Common myeloid progenitor, CD34-positive (primary cell): Measurements from ENCODE around the gene TIMM44.

Experiments
- CTCF ChIA-PET: fragments of 350-600 bp; sonication (Branson Sonifier 250); formaldehyde crosslinking; loops from one replicate; lab custom pipeline; 2021; ENCODE audit warnings: antibody characterized with exemption; lab: Charles Lee
- POLR2A ChIA-PET: fragments of 350-600 bp; sonication (Branson Sonifier 250); formaldehyde crosslinking; loops from one replicate; lab custom pipeline; 2021; ENCODE audit warnings: antibody characterized with exemption; lab: Charles Lee
- DNase-seq, 3 donors: peaks; one replicate each; pipeline versions ENCODE4 v3.0.0 to v3.0.0-alpha.2; 2013
- H3K27ac ChIP-seq, 2 experiments: 1 replicate in 1 of 2; 2 replicates in 1 of 2; pipeline ENCODE4 v1.7.0; 2013; ENCODE audit warnings: inconsistent platforms in 2 of 2, low read length in 2 of 2, mild to moderate bottlenecking in 2 of 2, low read depth in 1 of 2, moderate library complexity in 1 of 2; ENCODE audit not compliant: severe bottlenecking in 2 of 2, insufficient read depth in 1 of 2, poor library complexity in 1 of 2
- H3K27me3 ChIP-seq, 5 experiments: replicated peaks in 2 of 5; 1 replicate in 3 of 5; 2 replicates in 2 of 5; pipeline versions ENCODE4 v1.6.1 to v1.7.0; 2013; ENCODE audit warnings: low read length in 4 of 5, mild to moderate bottlenecking in 2 of 5, moderate library complexity in 2 of 5, inconsistent platforms in 1 of 5; ENCODE audit not compliant: insufficient read depth in 5 of 5, control insufficient read depth in 4 of 5
- H3K36me3 ChIP-seq, 4 experiments: 1 replicate in 2 of 4; 2 replicates in 2 of 4; pipeline versions ENCODE4 v1.6.1 to v1.7.0; 2013; ENCODE audit warnings: low read length in 3 of 4, control low read depth in 1 of 4, mild to moderate bottlenecking in 1 of 4; ENCODE audit not compliant: control insufficient read depth in 4 of 4, insufficient read depth in 4 of 4
- H3K4me1 ChIP-seq, 4 experiments: 1 replicate in 3 of 4; 2 replicates in 1 of 4; pipeline versions ENCODE4 v1.6.1 to v1.7.1; 2013; ENCODE audit warnings: low read length in 3 of 4, mild to moderate bottlenecking in 3 of 4, control low read depth in 1 of 4, inconsistent platforms in 1 of 4, moderate library complexity in 1 of 4; ENCODE audit not compliant: control insufficient read depth in 4 of 4, insufficient read depth in 4 of 4; ENCODE audit errors: control extremely low read depth in 1 of 4
- H3K4me3 ChIP-seq, 7 experiments: 1 replicate in 4 of 7; 2 replicates in 3 of 7; pipeline versions ENCODE4 v1.5.1 to v1.7.0; 2013; ENCODE audit warnings: mild to moderate bottlenecking in 7 of 7, low read length in 6 of 7, moderate library complexity in 6 of 7, inconsistent platforms in 2 of 7, low read depth in 2 of 7, control low read depth in 1 of 7; ENCODE audit not compliant: insufficient read depth in 4 of 7, control insufficient read depth in 1 of 7; ENCODE audit errors: extremely low read depth in 1 of 7
- H3K9me3 ChIP-seq, 5 experiments: 1 replicate in 4 of 5; 2 replicates in 1 of 5; pipeline versions ENCODE4 v1.6.1 to v1.7.1; 2013; ENCODE audit warnings: low read length in 4 of 5, mild to moderate bottlenecking in 2 of 5, inconsistent platforms in 1 of 5, low read depth in 1 of 5, moderate library complexity in 1 of 5; ENCODE audit not compliant: control insufficient read depth in 4 of 5, insufficient read depth in 2 of 5; ENCODE audit errors: control extremely low read depth in 1 of 5
- WGBS: methylation state at CpG from one replicate; pipeline ENCODE4 v1.1.5; 2013; ENCODE audit not compliant: insufficient coverage; 5-methylcytosine and 5-hydroxymethylcytosine counted together

The TIMM44 gene

GRCh38 chr19:7953060-7953459, 9.6 kb upstream of the TIMM44 start:
- Histone ChIP-seq H3K4me1 (peaks cover 0 to 32% (median 13%) of the 10 kb centered on the region in 4 experiments), H3K9me3 (no peaks in the 10 kb centered on the region), H3K27me3 (no peaks in the 10 kb centered on the region), H3K4me3 (no peak overlapping the region), H3K36me3 (peaks cover 0 to 8% (median 3%) of the 10 kb centered on the region in 4 experiments), H3K27ac (no peak overlapping the region)
- ChIA-PET CTCF (no interaction called here), POLR2A (no interaction called here)
- WGBS, result 4% methylated on average over 3 of the region's 3 CpGs
- DNase-seq, result no peak

- Histone ChIP-seq H3K4me3 (no peak overlapping the region), H3K27ac (no peak overlapping the region), H3K9me3 (no peaks in the 10 kb centered on the region), H3K36me3 (no peaks in the 10 kb centered on the region), H3K27me3 (no peaks in the 10 kb centered on the region), H3K4me1 (peaks cover 4 to 26% (median 16%) of the 10 kb centered on the region in 4 experiments)
- POLR2A ChIA-PET, result interaction anchor here (0.5 kb wide), 1 partner anchor 1578 kb away, joined by 3 read pairs; no protein-coding TSS in a partner anchor
- no peak for DNase-seq
- WGBS, result 100% methylated on average over 3 of the region's 4 CpGs
- CTCF ChIA-PET, result interaction anchor here (0.7 to 1.5 kb wide), 3 partner anchors 11 to 24 kb away, joined by 3 to 4 read pairs (median 3); no protein-coding TSS in a partner anchor
Observed at GRCh38 chr19:7947939-7948338, 4.5 kb upstream of the TIMM44 start.

- Histone ChIP-seq H3K9me3 (no peaks in the 10 kb centered on the region), H3K4me3 (peak overlapping the region; percentile 48 to 96 (median 81)), H3K36me3 (peaks cover 4 to 24% (median 12%) of the 10 kb centered on the region in 4 experiments), H3K4me1 (peaks cover 4 to 24% (median 18%) of the 10 kb centered on the region in 4 experiments), H3K27me3 (no peaks in the 10 kb centered on the region), H3K27ac (peak overlapping the region; percentile 54 to 98)
- ChIA-PET CTCF (interaction anchor here (0.8 to 4.3 kb wide), 27 partner anchors 9 to 307 kb away, joined by 3 to 24 read pairs (median 5); partner anchors contain the start of genes CTXN1 and ELAVL1), POLR2A (interaction anchor here (0.6 to 1.9 kb wide), 9 partner anchors 15 to 206 kb away, joined by 3 to 12 read pairs (median 5); partner anchors contain the start of genes ELAVL1 and SNAPC2)
- peak; percentile 87 to 95 (median 93) for DNase-seq
- WGBS, result 34% methylated on average over 16 of the region's 18 CpGs
Observed at GRCh38 chr19:7944177-7944761, 803 bp upstream of the TIMM44 start.

- POLR2A ChIA-PET, result interaction anchor here (0.6 to 1.9 kb wide), 5 partner anchors 14 to 59 kb away, joined by 3 to 12 read pairs (median 6); partner anchors contain the start of gene SNAPC2
- WGBS, result 4% methylated on average over 31 of the region's 33 CpGs
- Histone ChIP-seq H3K36me3 (peaks cover 6 to 31% (median 19%) of the 10 kb centered on the region in 4 experiments), H3K4me1 (peaks cover 4 to 24% (median 18%) of the 10 kb centered on the region in 4 experiments), H3K4me3 (peak overlapping the region; percentile 82 to 98 (median 93)), H3K27me3 (no peaks in the 10 kb centered on the region), H3K27ac (peak overlapping the region; percentile 89 to 98), H3K9me3 (no peaks in the 10 kb centered on the region)
- CTCF ChIA-PET, result interaction anchor here (0.8 to 4.3 kb wide), 13 partner anchors 8 to 309 kb away, joined by 3 to 24 read pairs (median 7); partner anchors contain the start of genes CTXN1 and ELAVL1
- DNase-seq, result no peak
Observed at GRCh38 chr19:7942981-7943443, 454 bp downstream of the TIMM44 start.

GRCh38 chr19:7941895-7942596, 1.4 kb downstream of the TIMM44 start:
- peaks cover 9 to 39% (median 26%) of the 10 kb centered on the region in 4 experiments for H3K36me3 ChIP-seq
- H3K27me3 ChIP-seq, result no peaks in the 10 kb centered on the region
- ChIA-PET POLR2A (interaction anchor here (0.6 kb wide), 1 partner anchor 172 kb away, joined by 3 read pairs; no protein-coding TSS in a partner anchor), CTCF (interaction anchor here (0.7 to 4.3 kb wide), 5 partner anchors 9 to 261 kb away, joined by 3 to 24 read pairs (median 3); partner anchors contain the start of genes ELAVL1 and TRAPPC5)
- H3K27ac ChIP-seq, result peak overlapping the region in 1 of 2 experiments; percentile 98
- peak overlapping the region in 3 of 7 experiments; percentile 32 to 96 (median 88) for H3K4me3 ChIP-seq
- WGBS, result 96% methylated on average over 18 of the region's 19 CpGs
- peaks cover 4 to 24% (median 18%) of the 10 kb centered on the region in 4 experiments for H3K4me1 ChIP-seq
- no peak for DNase-seq
- no peaks in the 10 kb centered on the region for H3K9me3 ChIP-seq

GRCh38 chr19:7940841-7941240, 2.6 kb downstream of the TIMM44 start:
- DNase-seq, result no peak
- CTCF ChIA-PET, result interaction anchor here (1.0 to 3.2 kb wide), 4 partner anchors 10 to 88 kb away, joined by 3 to 20 read pairs (median 4); no protein-coding TSS in a partner anchor
- H3K4me1 ChIP-seq, result peaks cover 4 to 24% (median 18%) of the 10 kb centered on the region in 4 experiments
- 95% methylated on average over 5 of the region's 13 CpGs for WGBS
- no peaks in the 10 kb centered on the region for H3K27me3 ChIP-seq
- POLR2A ChIA-PET, result no interaction called here
- H3K4me3 ChIP-seq, result no peak overlapping the region
- peaks cover 12 to 46% (median 31%) of the 10 kb centered on the region in 4 experiments for H3K36me3 ChIP-seq
- H3K9me3 ChIP-seq, result no peaks in the 10 kb centered on the region
- no peak overlapping the region for H3K27ac ChIP-seq
